Activated CD8-positive, alpha-beta T cell treated with anti-CD3 and anti-CD28 coated beads, Interleukin-2, amount 10 ng/mL, durations not matched to agents 7 days and 5 days (primary cell): ENCODE data around the gene PTGR3. TPM values are rescaled to one million over a fixed set of nuclear protein-coding genes. Genes with fewer than 3 reads are reported as not detected.

Experiments used
- ATAC-seq: fragments of 150-1000 bp; cut with Tn5 transposase; one replicate; pipeline ENCODE4 v1.10.0; 2021; ENCODE audit warnings: moderate library complexity
- CTCF ChIA-PET: fragments of 350-600 bp; sonication (Branson Sonifier 250); formaldehyde crosslinking; loops from one replicate; lab custom pipeline; 2021; ENCODE audit warnings: antibody characterized with exemption; lab: Charles Lee
- POLR2A ChIA-PET: fragments of 350-600 bp; sonication (Branson Sonifier 250); formaldehyde crosslinking; loops from one replicate; lab custom pipeline; 2021; ENCODE audit warnings: antibody characterized with exemption; lab: Charles Lee
- DNase-seq: peaks from one replicate; pipeline ENCODE4 v3.0.0-alpha.2; 2020
- H3K27ac Mint-ChIP-seq: one replicate; pipeline ENCODE4 v1.8.0; 2021; ENCODE audit warnings: mild to moderate bottlenecking, mixed read lengths
- H3K27me3 Mint-ChIP-seq: one replicate; pipeline ENCODE4 v1.8.0; 2021; ENCODE audit warnings: low read depth, mixed read lengths
- H3K36me3 Mint-ChIP-seq: one replicate; pipeline ENCODE4 v1.8.0; 2021; ENCODE audit warnings: low read depth, mixed read lengths
- H3K4me1 Mint-ChIP-seq: one replicate; pipeline ENCODE4 v1.8.0; 2021; ENCODE audit warnings: low read depth, mixed read lengths
- H3K4me3 Mint-ChIP-seq: one replicate; pipeline ENCODE4 v1.8.0; 2021; ENCODE audit warnings: mild to moderate bottlenecking, mixed read lengths
- H3K9me3 Mint-ChIP-seq: one replicate; pipeline ENCODE4 v1.8.0; 2022; ENCODE audit warnings: mixed read lengths; ENCODE audit not compliant: insufficient read depth
- total RNA-seq, 2 experiments: library from RNA; stranded (reverse); gene quantifications; one replicate each; pipeline ENCODE4 v1.2.3, GENCODE V29; 2021

The PTGR3 gene
- total RNA-seq, 2 experiments from 2014 or later, result 21.8 to 21.9 TPM

- H3K4me1 Mint-ChIP-seq, result peaks cover 36% of the 10 kb centered on the region
- ChIA-PET POLR2A (no interaction called here), CTCF (interaction anchor here (1.6 kb wide), 1 partner anchor 35 kb away, joined by 3 read pairs; no protein-coding TSS in a partner anchor)
- no peaks in the 10 kb centered on the region for H3K9me3 Mint-ChIP-seq
- no peak for DNase-seq
- no peak overlapping the region for H3K4me3 Mint-ChIP-seq
- H3K27ac Mint-ChIP-seq, result no peak overlapping the region
- no peak for ATAC-seq
- peaks cover 26% of the 10 kb centered on the region for H3K27me3 Mint-ChIP-seq
- H3K36me3 Mint-ChIP-seq, result peaks cover 18% of the 10 kb centered on the region
Measured at GRCh38 chr18:75206452-75207309, 2.3 kb downstream of the PTGR3 start.

- no peak overlapping the region for H3K27ac Mint-ChIP-seq
- ATAC-seq, result no peak
- H3K36me3 Mint-ChIP-seq, result peaks cover 22% of the 10 kb centered on the region
- no peak for DNase-seq
- ChIA-PET POLR2A (no interaction called here), CTCF (interaction anchor here (1.6 kb wide), 1 partner anchor 36 kb away, joined by 3 read pairs; no protein-coding TSS in a partner anchor)
- H3K9me3 Mint-ChIP-seq, result no peaks in the 10 kb centered on the region
- peaks cover 36% of the 10 kb centered on the region for H3K4me1 Mint-ChIP-seq
- H3K4me3 Mint-ChIP-seq, result no peak overlapping the region
- peaks cover 26% of the 10 kb centered on the region for H3K27me3 Mint-ChIP-seq
Measured at GRCh38 chr18:75205514-75206132, 3.3 kb downstream of the PTGR3 start.

- DNase-seq, result no peak
- ATAC-seq, result no peak
- Mint-ChIP-seq H3K27me3 (peaks cover 26% of the 10 kb centered on the region), H3K36me3 (peaks cover 26% of the 10 kb centered on the region), H3K27ac (no peak overlapping the region), H3K4me3 (peak overlapping the region; percentile 42), H3K4me1 (peaks cover 31% of the 10 kb centered on the region), H3K9me3 (no peaks in the 10 kb centered on the region)
- ChIA-PET CTCF (no interaction called here), POLR2A (no interaction called here)
Measured at GRCh38 chr18:75204732-75205513, 4.0 kb downstream of the PTGR3 start.

- no peak for ATAC-seq
- Mint-ChIP-seq H3K9me3 (no peaks in the 10 kb centered on the region), H3K4me1 (peaks cover 28% of the 10 kb centered on the region), H3K27ac (no peak overlapping the region), H3K27me3 (peaks cover 26% of the 10 kb centered on the region), H3K4me3 (no peak overlapping the region), H3K36me3 (peaks cover 29% of the 10 kb centered on the region)
- POLR2A ChIA-PET, result no interaction called here
- DNase-seq, result no peak
- CTCF ChIA-PET, result no interaction called here
Measured at GRCh38 chr18:75204269-75204731, 4.6 kb downstream of the PTGR3 start.

- ATAC-seq (no peak), DNase-seq (no peak)
- POLR2A ChIA-PET, result no interaction called here
- H3K9me3 Mint-ChIP-seq, result no peaks in the 10 kb centered on the region
- H3K27me3 Mint-ChIP-seq, result peaks cover 26% of the 10 kb centered on the region
- H3K36me3 Mint-ChIP-seq, result peaks cover 29% of the 10 kb centered on the region
- no peak overlapping the region for H3K4me3 Mint-ChIP-seq
- H3K4me1 Mint-ChIP-seq, result peaks cover 28% of the 10 kb centered on the region
- no peak overlapping the region for H3K27ac Mint-ChIP-seq
- CTCF ChIA-PET, result no interaction called here
Measured at GRCh38 chr18:75203416-75204268, 5.3 kb downstream of the PTGR3 start.

GRCh38 chr18:75202696-75203365 is 6.1 kb downstream of the PTGR3 start:
- Mint-ChIP-seq H3K9me3 (no peaks in the 10 kb centered on the region), H3K27ac (no peak overlapping the region), H3K27me3 (peaks cover 26% of the 10 kb centered on the region)

GRCh38 chr18:75201282-75202270 is 7.4 kb downstream of the PTGR3 start:
- DNase-seq (no peak), ATAC-seq (no peak)
- Mint-ChIP-seq H3K4me3 (no peak overlapping the region), H3K36me3 (peaks cover 28% of the 10 kb centered on the region), H3K9me3 (no peaks in the 10 kb centered on the region), H3K4me1 (peaks cover 21% of the 10 kb centered on the region), H3K27me3 (peaks cover 19% of the 10 kb centered on the region), H3K27ac (no peak overlapping the region)
- ChIA-PET POLR2A (no interaction called here), CTCF (no interaction called here)

More at GRCh38 chr18:75202696-75203365, 6.1 kb downstream of the PTGR3 start:
- Mint-ChIP-seq H3K4me1 (peaks cover 33% of the 10 kb centered on the region), H3K36me3 (peaks cover 30% of the 10 kb centered on the region), H3K4me3 (no peak overlapping the region)
- POLR2A ChIA-PET, result no interaction called here
- DNase-seq (no peak), ATAC-seq (no peak)
- CTCF ChIA-PET, result no interaction called here

- H3K27me3 Mint-ChIP-seq, result peaks cover 11% of the 10 kb centered on the region
- H3K4me3 Mint-ChIP-seq, result no peak overlapping the region
- no peaks in the 10 kb centered on the region for H3K9me3 Mint-ChIP-seq
- ATAC-seq (no peak), DNase-seq (no peak)
- CTCF ChIA-PET, result no interaction called here
- H3K36me3 Mint-ChIP-seq, result peaks cover 29% of the 10 kb centered on the region
- POLR2A ChIA-PET, result no interaction called here
- H3K27ac Mint-ChIP-seq, result no peak overlapping the region
- H3K4me1 Mint-ChIP-seq, result peaks cover 14% of the 10 kb centered on the region
Measured at GRCh38 chr18:75200605-75201280, 8.2 kb downstream of the PTGR3 start.

- POLR2A ChIA-PET, result no interaction called here
- no peak overlapping the region for H3K4me3 Mint-ChIP-seq
- no peak overlapping the region for H3K27ac Mint-ChIP-seq
- peaks cover 6% of the 10 kb centered on the region for H3K27me3 Mint-ChIP-seq
- peaks cover 8% of the 10 kb centered on the region for H3K4me1 Mint-ChIP-seq
- DNase-seq (no peak), ATAC-seq (no peak)
- H3K36me3 Mint-ChIP-seq, result peaks cover 28% of the 10 kb centered on the region
- H3K9me3 Mint-ChIP-seq, result no peaks in the 10 kb centered on the region
- CTCF ChIA-PET, result no interaction called here
Measured at GRCh38 chr18:75200071-75200470, 8.9 kb downstream of the PTGR3 start.
